ENCODE results near the gene HTR1E. TPM values are rescaled to one million over a fixed set of nuclear protein-coding genes. Genes with fewer than 3 reads are reported as not detected.
"Not testable (repeated sequence)": the region's sequence is repeated elsewhere in the genome, so short reads cannot be mapped to it uniquely, and the experiment has no call there.

HTR1E gene
- total RNA-seq = not detected
- long read RNA-seq = 0 reads

DNA sequence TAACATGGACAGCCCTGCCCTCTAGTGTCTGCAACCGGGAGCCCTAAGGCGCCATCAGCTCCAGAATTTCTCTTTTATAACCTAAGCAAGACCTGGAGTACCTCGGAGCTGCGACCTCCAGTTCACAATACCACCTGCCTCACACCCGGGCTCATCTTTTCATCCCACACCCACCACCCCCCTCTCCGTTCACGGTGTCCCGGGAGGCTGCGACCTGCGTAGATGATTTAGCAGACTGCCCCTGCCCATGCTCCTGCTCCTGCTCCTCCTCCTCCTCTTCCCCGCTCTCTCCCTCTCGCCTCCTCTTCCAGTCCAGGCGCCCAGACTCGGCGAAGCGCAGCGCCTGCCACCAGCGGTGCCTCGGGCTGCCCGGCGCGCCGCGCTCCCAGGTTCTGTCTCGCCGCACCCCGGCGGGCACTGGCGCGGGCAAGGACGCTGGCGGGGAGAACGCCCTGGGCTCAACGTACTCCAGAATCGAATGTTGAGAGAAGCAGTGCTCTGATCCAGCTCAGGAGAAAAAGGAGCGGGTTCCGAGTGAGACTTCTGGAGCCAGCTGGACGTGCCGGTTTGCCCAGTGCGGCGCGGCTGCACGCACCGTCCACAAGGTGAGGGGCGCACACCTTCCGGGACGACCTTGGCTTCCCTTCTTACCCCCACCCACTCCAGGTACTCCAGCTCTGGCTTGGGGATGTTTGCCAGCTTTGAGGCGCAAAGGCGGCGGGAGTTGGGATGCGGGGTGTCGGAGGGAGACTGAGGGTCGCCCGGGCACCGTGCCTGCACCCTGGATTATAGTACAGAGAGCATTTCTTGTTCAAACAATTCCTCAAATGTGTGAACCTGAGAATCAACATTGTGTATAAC is at the start of gene HTR1E:
HTR1E (plus strand) TSS at position 310 of the 861 bp plus-strand sequence. CDS start 77,807 bp downstream, outside the sequence.
- Histone ChIP-seq H3K9me3 (no peaks in the 10 kb centered on the region), H3K4me1 (peaks cover 0 to 8% (median 0%) of the 10 kb centered on the region in 4 donors), H3K4me3 (peak within 1 kb of the TSS in 2 of 3 donors; percentile 9 to 37), H3K36me3 (no peaks in the 10 kb centered on the region), H3K27me3 (no peaks in the 10 kb centered on the region), H3K27ac (no peak within 1 kb of the TSS)
- ATAC-seq (peak; percentile 79 to 94 (median 84)), DNase-seq (peak; percentile 30 to 57 (median 45))
- WGBS (ENCODE audit: insufficient coverage, low coverage, low lambda C conversion rate, missing lambda C conversion rate) = 2% methylated on average over 24 of the region's 55 CpGs
- TF ChIP-seq CTCF (IDR thresholded peaks at IDR 0.05) = peak; percentile 33 to 59 (median 42)
- TF ChIP-seq POLR2A (IDR thresholded peaks at IDR 0.05) = no peak
- intact Hi-C loops (cut with DNase I) = no loop called here

DNA sequence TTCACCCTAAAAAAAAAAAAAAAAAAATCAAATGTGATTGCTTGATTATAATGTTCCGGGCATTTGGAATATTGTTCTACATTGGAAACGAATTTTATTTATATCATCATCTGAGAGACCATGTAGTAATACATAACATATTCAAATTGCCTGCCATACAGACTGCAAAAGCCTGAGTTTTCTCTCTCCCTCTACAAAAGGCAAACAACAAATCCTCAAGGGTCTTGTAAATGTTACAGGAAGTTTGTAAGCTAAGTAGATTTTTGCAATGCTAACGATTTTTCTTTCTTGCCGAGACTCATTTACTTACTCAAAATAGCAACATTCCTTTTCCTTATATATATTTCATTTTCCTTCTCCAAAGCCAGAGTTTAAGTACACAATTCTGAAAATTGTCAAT is 49.0 kb upstream of the HTR1E start:
- TF ChIP-seq POLR2A (IDR thresholded peaks at IDR 0.05) (no peak), CTCF (IDR thresholded peaks at IDR 0.05) (no peak)
- H3K27ac ChIP-seq = no peak overlapping the region
- no peaks in the 10 kb centered on the region for H3K27me3 ChIP-seq
- no peaks in the 10 kb centered on the region for H3K9me3 ChIP-seq
- intact Hi-C loops (cut with DNase I) = no loop called here
- no peak for DNase-seq
- no peak for ATAC-seq
- no peaks in the 10 kb centered on the region for H3K36me3 ChIP-seq
- H3K4me1 ChIP-seq = no peaks in the 10 kb centered on the region
- H3K4me3 ChIP-seq = no peak overlapping the region
- WGBS (ENCODE audit: insufficient coverage, low coverage, low lambda C conversion rate, missing lambda C conversion rate) = 35% methylated on average over 4 of the region's 4 CpGs

GRCh38 chr6:86897265-86897664 is 40.1 kb upstream of the HTR1E start:
- DNase-seq; ATAC-seq; H3K4me1 ChIP-seq; H3K9me3 ChIP-seq; H3K27me3 ChIP-seq; H3K4me3 ChIP-seq; H3K27ac ChIP-seq; H3K36me3 ChIP-seq; intact Hi-C loops (cut with DNase I): not testable (repeated sequence)
- WGBS (ENCODE audit: insufficient coverage, low coverage, low lambda C conversion rate, missing lambda C conversion rate) = 73% methylated on average over 8 of the region's 8 CpGs

DNA sequence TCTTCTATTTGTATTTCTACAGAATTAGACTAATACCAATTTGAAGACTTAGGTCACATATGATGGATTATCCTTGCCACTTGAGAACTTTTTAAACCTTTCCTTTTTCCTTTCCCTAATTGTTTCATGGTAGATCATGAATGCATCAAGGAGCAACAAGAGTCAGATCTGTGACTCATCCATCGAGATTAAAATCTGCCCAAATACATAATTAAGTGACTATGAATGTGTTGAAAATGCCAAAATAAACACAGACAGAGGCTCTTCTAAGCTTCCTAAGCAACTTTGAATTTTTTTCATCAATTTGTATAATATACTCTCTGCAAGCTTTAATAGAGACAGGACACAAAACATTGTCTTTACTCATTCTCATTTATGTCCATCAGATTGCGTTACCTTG is 23.5 kb upstream of the HTR1E start:
- Histone ChIP-seq H3K27ac (no peak overlapping the region), H3K36me3 (no peaks in the 10 kb centered on the region), H3K4me3 (no peak overlapping the region), H3K4me1 (no peaks in the 10 kb centered on the region), H3K9me3 (no peaks in the 10 kb centered on the region), H3K27me3 (no peaks in the 10 kb centered on the region)
- no peak for ATAC-seq
- DNase-seq = no peak
- no peak for TF ChIP-seq POLR2A (IDR thresholded peaks at IDR 0.05)
- no peak for TF ChIP-seq CTCF (IDR thresholded peaks at IDR 0.05)
- 57% methylated on average over 2 of the region's 2 CpGs for WGBS (ENCODE audit: insufficient coverage, low coverage, low lambda C conversion rate, missing lambda C conversion rate)
- intact Hi-C loops (cut with DNase I) = no loop called here

GRCh38 chr6:86916393-86916792 is 20.9 kb upstream of the HTR1E start:
- DNase-seq = no peak
- WGBS (ENCODE audit: insufficient coverage, low coverage, low lambda C conversion rate, missing lambda C conversion rate) = 37% methylated on average over 2 of the region's 2 CpGs
- Histone ChIP-seq H3K4me3 (no peak overlapping the region), H3K9me3 (no peaks in the 10 kb centered on the region), H3K27me3 (no peaks in the 10 kb centered on the region), H3K36me3 (no peaks in the 10 kb centered on the region), H3K4me1 (no peaks in the 10 kb centered on the region), H3K27ac (no peak overlapping the region)
- no peak for ATAC-seq
- TF ChIP-seq CTCF (IDR thresholded peaks at IDR 0.05) (no peak), POLR2A (IDR thresholded peaks at IDR 0.05) (no peak)
- intact Hi-C loops (cut with DNase I) = no loop called here

DNA sequence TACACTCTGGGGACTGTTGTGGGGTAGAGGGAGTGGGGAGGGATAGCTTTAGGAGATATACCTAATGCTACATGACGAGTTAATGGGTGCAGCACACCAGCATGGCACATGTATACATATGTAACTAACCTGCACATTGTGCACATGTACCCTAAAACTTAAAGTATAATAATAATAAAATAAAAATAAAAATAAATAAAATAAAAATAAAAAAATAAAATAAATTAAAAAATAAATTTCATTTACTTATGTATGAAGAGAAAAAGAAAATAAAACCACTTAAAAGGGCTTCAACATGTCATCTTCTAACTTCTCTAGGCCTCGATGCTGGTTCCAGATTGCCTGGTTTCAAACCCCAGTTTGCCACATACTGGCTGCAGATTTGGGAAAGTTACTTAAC is 10.2 kb upstream of the HTR1E start:
- DNase-seq; H3K27ac ChIP-seq; H3K4me1 ChIP-seq; H3K9me3 ChIP-seq; H3K4me3 ChIP-seq; H3K36me3 ChIP-seq; ATAC-seq; H3K27me3 ChIP-seq; intact Hi-C loops (cut with DNase I): not testable (repeated sequence)
- WGBS (ENCODE audit: insufficient coverage, low coverage, low lambda C conversion rate, missing lambda C conversion rate) = 71% methylated on average over 2 of the region's 2 CpGs

DNA sequence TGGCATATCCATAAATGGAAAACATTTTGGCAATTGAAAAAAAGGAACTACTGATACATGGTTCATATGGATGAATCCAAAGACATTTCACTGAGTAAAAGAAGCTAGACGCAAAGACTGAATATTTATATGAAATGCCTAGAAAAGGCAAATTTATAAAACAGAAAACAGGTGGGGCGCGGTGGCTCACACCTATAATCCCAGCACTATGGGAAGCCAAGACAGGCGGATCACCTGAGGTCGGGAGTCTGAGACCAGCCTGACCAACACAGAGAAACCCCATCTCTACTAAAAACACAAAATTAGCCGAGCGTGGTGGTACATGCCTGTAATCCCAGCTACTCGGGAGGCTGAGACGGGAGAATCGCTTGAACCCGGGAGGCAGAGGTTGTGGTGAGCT is 9.5 kb upstream of the HTR1E start:
- ATAC-seq; H3K9me3 ChIP-seq; H3K36me3 ChIP-seq; H3K4me1 ChIP-seq; H3K27me3 ChIP-seq; intact Hi-C loops (cut with DNase I); H3K4me3 ChIP-seq; H3K27ac ChIP-seq; DNase-seq: not testable (repeated sequence)
- WGBS (ENCODE audit: insufficient coverage, low coverage, low lambda C conversion rate, missing lambda C conversion rate) = 91% methylated on average over 11 of the region's 11 CpGs

Measured in right lobe of liver (tissue), 6 donors.